ENCODE measurements around the gene RNLS.

Gene RNLS

DNA sequence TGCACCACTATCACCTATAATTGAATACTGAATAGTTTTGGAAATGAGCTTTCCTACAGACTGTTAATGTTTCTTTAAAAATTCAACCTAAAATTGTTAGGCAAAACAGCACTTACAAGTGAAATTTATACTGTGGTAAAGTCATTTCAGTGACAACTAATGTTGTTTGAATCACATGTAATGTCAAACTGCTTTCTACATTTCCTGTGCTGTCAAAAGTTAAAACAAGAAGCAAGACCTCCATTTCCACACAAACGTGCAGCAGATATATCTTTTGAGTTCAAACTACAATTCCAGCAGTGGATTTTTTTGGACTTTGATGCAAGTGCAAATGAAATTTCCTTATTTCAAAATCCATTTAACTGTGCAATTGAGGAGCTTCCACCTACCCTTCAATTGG, 199.8 kb downstream of the RNLS start:
- TF ChIP-seq, protein P1, sequence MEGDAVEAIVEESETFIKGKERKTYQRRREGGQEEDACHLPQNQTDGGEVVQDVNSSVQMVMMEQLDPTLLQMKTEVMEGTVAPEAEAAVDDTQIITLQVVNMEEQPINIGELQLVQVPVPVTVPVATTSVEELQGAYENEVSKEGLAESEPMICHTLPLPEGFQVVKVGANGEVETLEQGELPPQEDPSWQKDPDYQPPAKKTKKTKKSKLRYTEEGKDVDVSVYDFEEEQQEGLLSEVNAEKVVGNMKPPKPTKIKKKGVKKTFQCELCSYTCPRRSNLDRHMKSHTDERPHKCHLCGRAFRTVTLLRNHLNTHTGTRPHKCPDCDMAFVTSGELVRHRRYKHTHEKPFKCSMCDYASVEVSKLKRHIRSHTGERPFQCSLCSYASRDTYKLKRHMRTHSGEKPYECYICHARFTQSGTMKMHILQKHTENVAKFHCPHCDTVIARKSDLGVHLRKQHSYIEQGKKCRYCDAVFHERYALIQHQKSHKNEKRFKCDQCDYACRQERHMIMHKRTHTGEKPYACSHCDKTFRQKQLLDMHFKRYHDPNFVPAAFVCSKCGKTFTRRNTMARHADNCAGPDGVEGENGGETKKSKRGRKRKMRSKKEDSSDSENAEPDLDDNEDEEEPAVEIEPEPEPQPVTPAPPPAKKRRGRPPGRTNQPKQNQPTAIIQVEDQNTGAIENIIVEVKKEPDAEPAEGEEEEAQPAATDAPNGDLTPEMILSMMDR (IDR thresholded peaks at IDR 0.05; ENCODE audit: low read depth, low read length), result no peak

DNA sequence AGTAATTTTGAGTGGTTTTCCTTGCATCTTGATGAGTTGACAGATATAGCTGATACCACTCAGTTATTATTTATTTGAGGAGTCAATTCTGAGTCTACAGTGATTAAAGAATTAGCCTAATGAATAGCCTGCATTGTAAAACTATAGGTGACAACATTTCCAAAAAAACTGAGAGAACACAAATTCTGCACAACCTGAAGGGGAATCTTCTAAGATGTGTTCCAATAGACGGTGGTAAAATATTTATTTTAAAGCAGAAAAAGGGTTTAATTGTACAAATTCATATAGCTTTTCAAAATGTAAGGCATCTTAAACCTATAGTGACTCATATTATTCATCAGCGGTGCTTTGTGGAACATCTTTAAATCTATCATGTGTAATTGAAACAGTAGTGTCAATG, 200.4 kb downstream of the RNLS start:
- no peak for DNase-seq (ENCODE audit: extremely low read depth, low read depth)
- TF ChIP-seq, protein P1 (IDR thresholded peaks at IDR 0.05; ENCODE audit: low read depth, low read length), result no peak

More for the DNA sequence above, 199.8 kb downstream of the RNLS start:
- DNase-seq (ENCODE audit: extremely low read depth, low read depth), result no peak

DNA sequence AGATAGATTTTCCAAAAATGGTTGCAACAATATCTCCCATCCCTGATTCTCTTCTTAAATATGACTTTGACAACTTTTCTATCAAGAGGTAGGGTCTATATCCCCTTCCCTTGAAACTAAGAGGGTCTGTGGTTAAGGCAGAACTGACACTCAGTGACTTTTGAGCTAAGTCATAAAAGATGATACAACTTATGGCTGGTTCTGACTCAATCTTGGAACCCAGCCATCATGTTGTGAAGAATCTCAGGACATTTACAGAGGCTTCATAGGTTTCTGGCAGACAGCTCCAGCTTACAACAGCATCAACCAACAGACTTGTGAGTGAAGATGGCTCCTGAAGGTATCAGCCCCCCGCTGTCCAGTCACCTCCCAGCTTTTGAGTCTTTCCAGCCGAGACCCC, 203.5 kb downstream of the RNLS start:
- TF ChIP-seq, protein P1 (IDR thresholded peaks at IDR 0.05; ENCODE audit: low read depth, low read length), result no peak
- DNase-seq (ENCODE audit: extremely low read depth, low read depth), result no peak

DNA sequence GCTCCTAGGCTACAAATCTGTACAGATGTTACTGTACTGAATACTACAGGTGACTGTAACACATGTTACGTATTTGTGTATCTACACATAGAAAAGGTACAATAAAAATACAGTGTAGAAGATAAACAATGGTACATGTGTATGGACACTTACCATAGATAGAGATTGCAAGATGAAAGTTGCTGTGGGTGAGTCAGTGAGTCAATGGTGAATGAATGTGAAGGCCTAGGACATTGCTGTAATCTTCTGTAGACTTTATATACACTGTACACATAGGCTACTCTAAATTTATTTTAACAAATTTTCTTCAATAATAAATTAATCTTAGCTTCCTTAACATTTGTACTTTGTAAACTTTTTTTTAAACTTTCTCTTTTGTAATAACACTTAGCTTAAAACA, 205.6 kb downstream of the RNLS start:
- DNase-seq (ENCODE audit: extremely low read depth, low read depth), result no peak
- TF ChIP-seq, protein P1 (IDR thresholded peaks at IDR 0.05; ENCODE audit: low read depth, low read length), result no peak

DNA sequence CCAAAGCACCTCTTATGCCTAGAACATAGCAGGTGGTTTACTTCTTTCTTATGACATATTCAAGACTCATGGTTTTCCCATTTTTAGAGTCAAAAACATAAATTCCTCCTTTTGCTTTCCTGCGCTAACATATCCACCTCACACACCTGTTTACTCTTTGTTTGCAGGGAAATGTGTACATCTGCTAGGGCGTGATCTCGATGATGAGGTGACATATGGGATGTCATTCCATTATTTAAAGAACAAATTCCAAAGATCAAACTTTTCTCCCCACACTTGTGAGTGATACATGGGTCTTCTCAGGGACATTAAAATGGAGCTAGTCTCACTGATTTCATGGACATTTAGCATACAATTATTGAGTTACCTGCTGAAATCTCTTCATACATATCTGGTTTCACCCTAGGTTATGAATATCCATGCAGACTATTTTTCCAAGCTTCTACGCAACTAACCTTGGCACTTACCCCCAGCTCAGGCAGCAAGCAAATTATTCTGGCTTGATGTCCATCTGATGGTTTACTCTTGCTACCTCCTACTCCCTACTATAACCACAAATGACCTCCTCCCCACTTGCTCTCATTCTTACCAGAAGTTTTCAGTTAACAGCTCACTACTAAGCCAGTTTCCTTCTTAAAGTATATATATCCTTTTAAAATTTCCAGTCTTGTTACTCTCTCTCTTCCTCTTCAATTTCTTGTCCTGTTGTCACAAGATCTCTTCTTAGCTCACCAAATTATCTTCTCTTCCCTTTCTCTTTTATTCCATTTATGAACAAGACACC, 208.5 kb downstream of the RNLS start:
- DNase-seq (ENCODE audit: extremely low read depth, low read depth), result no peak
- TF ChIP-seq, protein P1 (IDR thresholded peaks at IDR 0.05; ENCODE audit: low read depth, low read length), result no peak

DNA sequence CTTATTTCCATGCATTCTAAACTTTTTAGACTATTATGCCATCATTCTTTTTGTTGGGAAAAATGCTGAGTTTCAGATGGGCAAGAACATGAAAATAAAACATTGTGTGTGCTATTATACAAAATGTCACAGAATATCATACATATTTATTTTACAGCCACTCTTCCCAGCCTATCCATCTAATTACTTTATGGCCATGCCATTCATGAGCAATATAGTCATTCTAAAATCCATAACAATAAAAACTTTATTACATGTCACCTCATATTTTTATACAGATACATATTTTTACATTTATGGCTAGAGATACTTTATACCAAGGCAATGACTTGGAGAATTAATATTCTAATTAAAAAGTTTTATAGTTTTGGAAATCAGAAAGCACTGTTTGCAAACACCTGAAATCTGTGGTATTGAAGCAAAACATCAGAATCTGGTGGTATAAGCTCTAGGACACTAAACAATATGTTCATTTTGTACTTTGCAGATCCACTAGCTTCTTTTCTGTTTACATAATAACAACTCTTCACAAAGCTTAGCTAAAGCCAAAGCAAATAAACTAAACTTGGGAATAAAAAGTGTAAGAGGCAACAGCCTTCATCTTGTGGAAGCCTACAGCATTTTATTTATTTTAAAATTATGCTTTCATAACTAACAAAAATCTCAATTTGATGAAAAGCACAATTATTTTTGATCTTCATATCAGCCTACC, 210.1 kb downstream of the RNLS start:
- TF ChIP-seq, protein P1 (IDR thresholded peaks at IDR 0.05; ENCODE audit: low read depth, low read length), result no peak
- no peak for DNase-seq (ENCODE audit: extremely low read depth, low read depth)

DNA sequence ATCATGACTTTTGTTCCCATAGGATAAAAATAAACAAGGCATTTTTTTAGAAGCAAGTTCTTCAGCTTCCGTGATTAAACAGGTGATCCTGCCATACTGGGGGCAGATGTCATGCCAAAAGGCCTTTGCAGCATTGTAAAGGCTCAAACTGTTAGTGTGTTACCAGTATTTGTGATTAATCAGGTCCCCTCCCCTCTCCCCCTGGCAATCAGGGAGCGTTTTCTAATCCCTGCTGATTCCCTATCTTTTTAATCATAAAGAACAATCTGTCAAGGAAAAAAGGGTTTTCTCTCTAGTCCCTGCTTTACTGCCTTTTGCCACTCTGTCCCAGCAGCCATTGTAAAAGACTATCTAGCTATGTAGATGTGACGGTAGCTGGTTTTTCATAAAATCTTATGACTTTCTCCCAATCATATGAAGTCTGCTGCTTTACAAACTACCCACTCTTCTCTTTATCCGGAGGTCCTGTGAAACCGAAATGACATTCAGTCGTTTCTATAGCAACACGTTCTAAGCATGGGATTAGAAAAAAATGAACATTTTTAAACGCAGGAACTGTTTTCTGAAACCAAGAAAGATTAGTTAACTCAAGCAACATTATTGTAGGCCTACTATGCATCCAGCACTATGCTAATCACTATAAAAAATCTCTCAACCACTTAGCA, 210.9 kb downstream of the RNLS start:
- TF ChIP-seq, protein P1 (IDR thresholded peaks at IDR 0.05; ENCODE audit: low read depth, low read length), result no peak
- no peak for DNase-seq (ENCODE audit: extremely low read depth, low read depth)

All from AG09319 (cell line).